CD8-positive, alpha-beta memory T cell (primary cell): ENCODE measurements around the gene SLC17A2. TPM values are rescaled to one million over a fixed set of nuclear protein-coding genes. Genes with fewer than 3 reads are reported as not detected.

Experiments used
- CTCF ChIA-PET: fragments of 350-600 bp; sonication (Branson Sonifier 250); formaldehyde crosslinking; loops from one replicate; lab custom pipeline; 2021; ENCODE audit warnings: antibody characterized with exemption; lab: Charles Lee
- POLR2A ChIA-PET: fragments of 350-600 bp; sonication (Branson Sonifier 250); formaldehyde crosslinking; loops from one replicate; lab custom pipeline; 2021; ENCODE audit warnings: antibody characterized with exemption; lab: Charles Lee
- DNase-seq, 5 donors: peaks; one replicate each; pipeline versions ENCODE4 v3.0.0 to v3.0.0-alpha.2; 2020 to 2022; ENCODE audit warnings: mixed read lengths in 1 of 5
- H3K27ac ChIP-seq: one replicate; pipeline ENCODE4 v1.7.0; 2013; ENCODE audit warnings: low read depth, mild to moderate bottlenecking, low read length, moderate library complexity
- H3K27me3 ChIP-seq: 2 replicates; pipeline ENCODE4 v1.7.0; 2013; ENCODE audit warnings: low read length, mild to moderate bottlenecking; ENCODE audit not compliant: insufficient read depth, poor library complexity, severe bottlenecking
- H3K36me3 ChIP-seq: 2 replicates; pipeline ENCODE4 v1.7.0; 2013; ENCODE audit warnings: mild to moderate bottlenecking, low read length, moderate library complexity; ENCODE audit not compliant: insufficient read depth
- H3K4me1 ChIP-seq: 2 replicates; pipeline ENCODE4 v1.7.0; 2013; ENCODE audit warnings: mild to moderate bottlenecking, low read length, moderate library complexity; ENCODE audit not compliant: insufficient read depth
- H3K4me3 ChIP-seq: 2 replicates; pipeline ENCODE4 v1.7.0; 2013; ENCODE audit warnings: mild to moderate bottlenecking, low read length
- H3K9me3 ChIP-seq: 2 replicates; pipeline ENCODE4 v1.7.0; 2013; ENCODE audit warnings: mild to moderate bottlenecking, low read length
- H3K27ac Mint-ChIP-seq, 8 donors: one replicate each; pipeline ENCODE4 v1.8.0; 2020 to 2021; ENCODE audit warnings: mixed read lengths in 8 of 8, mild to moderate bottlenecking in 6 of 8, inconsistent platforms in 3 of 8, moderate library complexity in 3 of 8
- H3K27me3 Mint-ChIP-seq, 2 donors: one replicate each; pipeline ENCODE4 v1.8.0; 2020 to 2021; ENCODE audit warnings: mixed read lengths in 2 of 2, mild to moderate bottlenecking in 1 of 2, moderate library complexity in 1 of 2
- H3K36me3 Mint-ChIP-seq, 3 donors: one replicate each; pipeline ENCODE4 v1.8.0; 2020 to 2021; ENCODE audit warnings: mixed read lengths in 3 of 3, inconsistent platforms in 1 of 3, mild to moderate bottlenecking in 1 of 3
- H3K4me1 Mint-ChIP-seq, 3 donors: one replicate each; pipeline ENCODE4 v1.8.0; 2020 to 2021; ENCODE audit warnings: mixed read lengths in 3 of 3, inconsistent platforms in 1 of 3, mild to moderate bottlenecking in 1 of 3
- H3K4me3 Mint-ChIP-seq, 7 donors: one replicate each; pipeline ENCODE4 v1.8.0; 2020 to 2021; ENCODE audit warnings: mixed read lengths in 7 of 7, mild to moderate bottlenecking in 6 of 7, moderate library complexity in 4 of 7, inconsistent platforms in 2 of 7
- H3K9me3 Mint-ChIP-seq, 5 donors: one replicate each; pipeline ENCODE4 v1.8.0; 2020 to 2022; ENCODE audit warnings: mixed read lengths in 5 of 5, mild to moderate bottlenecking in 3 of 5, moderate library complexity in 2 of 5, inconsistent platforms in 1 of 5
- polyA plus RNA-seq: library from polyadenylated mRNA; unstranded; fragments of 300-500 nt; fragmentation: Illumina TruSeq; gene quantifications from one replicate; pipeline ENCODE4 v1.2.3, GENCODE V29; 2021
- total RNA-seq, 2 experiments: library from RNA; stranded (reverse); gene quantifications; one replicate each; pipeline ENCODE4 v1.2.3, GENCODE V29; 2021

Gene SLC17A2
- total and polyA plus RNA-seq, 3 experiments from 2014 or later = not detected

DNA sequence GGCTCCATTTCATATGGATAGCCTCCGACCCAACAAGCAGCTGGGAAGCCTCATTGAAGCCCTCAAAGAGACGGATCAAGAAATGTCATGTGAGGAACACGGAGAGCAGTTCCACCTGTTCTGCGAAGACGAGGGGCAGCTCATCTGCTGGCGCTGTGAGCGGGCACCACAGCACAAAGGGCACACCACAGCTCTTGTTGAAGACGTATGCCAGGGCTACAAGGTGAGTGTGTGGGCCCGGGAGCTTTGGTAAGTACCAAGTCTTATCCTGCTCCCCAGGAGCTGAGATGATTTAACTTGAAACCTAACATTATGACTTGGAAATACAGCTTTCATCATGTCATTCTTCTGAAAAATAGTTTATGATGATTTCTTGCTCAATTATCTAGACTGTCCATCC lies 36.2 kb upstream of the SLC17A2 start:
- H3K9me3 Mint-ChIP-seq = no peaks in the 10 kb centered on the region
- DNase-seq = no peak
- Histone ChIP-seq H3K36me3 (peaks cover 25% of the 10 kb centered on the region), H3K4me3 (peak overlapping the region; percentile 3), H3K27ac (no peak overlapping the region), H3K27me3 (no peaks in the 10 kb centered on the region), H3K9me3 (no peaks in the 10 kb centered on the region), H3K4me1 (peaks cover 62% of the 10 kb centered on the region)
- no peaks in the 10 kb centered on the region for H3K27me3 Mint-ChIP-seq
- H3K4me3 Mint-ChIP-seq = peak overlapping the region; percentile 55 to 87 (median 79)
- peaks cover 16 to 78% (median 35%) of the 10 kb centered on the region in 3 donors for H3K36me3 Mint-ChIP-seq
- peaks cover 73 to 92% (median 90%) of the 10 kb centered on the region in 3 donors for H3K4me1 Mint-ChIP-seq
- peak overlapping the region; percentile 19 to 90 (median 80) for H3K27ac Mint-ChIP-seq
- ChIA-PET CTCF (interaction anchor here (0.8 to 3.8 kb wide), 4 partner anchors 8 to 36 kb away, joined by 3 to 27 read pairs (median 4); no protein-coding TSS in a partner anchor), POLR2A (interaction anchor here (1.1 kb wide), 1 partner anchor 26 kb away, joined by 4 read pairs; no protein-coding TSS in a partner anchor)

- Mint-ChIP-seq H3K36me3 (peaks cover 12 to 63% (median 30%) of the 10 kb centered on the region in 3 donors), H3K4me3 (peak overlapping the region; percentile 19 to 97 (median 75)), H3K4me1 (peaks cover 77 to 92% (median 91%) of the 10 kb centered on the region in 3 donors), H3K27ac (peak overlapping the region in 2 of 8 donors; percentile 41 to 73), H3K27me3 (no peaks in the 10 kb centered on the region), H3K9me3 (no peaks in the 10 kb centered on the region)
- DNase-seq = no peak
- Histone ChIP-seq H3K4me1 (peaks cover 70% of the 10 kb centered on the region), H3K27me3 (no peaks in the 10 kb centered on the region), H3K36me3 (peaks cover 16% of the 10 kb centered on the region), H3K4me3 (no peak overlapping the region), H3K9me3 (no peaks in the 10 kb centered on the region), H3K27ac (no peak overlapping the region)
- ChIA-PET POLR2A (no interaction called here), CTCF (interaction anchor here (0.9 to 3.8 kb wide), 4 partner anchors 27 to 61 kb away, joined by 3 to 27 read pairs (median 3); a partner anchor contains a TSS)
Measured at GRCh38 chr6:25965058-25965457, 34.6 kb upstream of the SLC17A2 start.

- DNase-seq = no peak
- POLR2A ChIA-PET = interaction anchor here (0.6 kb wide), 1 partner anchor 56 kb away, joined by 9 read pairs; a partner anchor contains a TSS
- peaks cover 14% of the 10 kb centered on the region for H3K36me3 ChIP-seq
- Mint-ChIP-seq H3K27ac (peak overlapping the region; percentile 62 to 94 (median 90)), H3K4me3 (peak overlapping the region; percentile 93 to 99 (median 97)), H3K27me3 (no peaks in the 10 kb centered on the region), H3K9me3 (no peaks in the 10 kb centered on the region), H3K4me1 (peaks cover 82 to 96% (median 95%) of the 10 kb centered on the region in 3 donors), H3K36me3 (peaks cover 12 to 50% (median 21%) of the 10 kb centered on the region in 3 donors)
- peaks cover 85% of the 10 kb centered on the region for H3K4me1 ChIP-seq
- peak overlapping the region; percentile 41 for H3K27ac ChIP-seq
- no peaks in the 10 kb centered on the region for H3K27me3 ChIP-seq
- no peaks in the 10 kb centered on the region for H3K9me3 ChIP-seq
- peak overlapping the region; percentile 84 for H3K4me3 ChIP-seq
- CTCF ChIA-PET = interaction anchor here (2.0 kb wide), 1 partner anchor 29 kb away, joined by 19 read pairs; no protein-coding TSS in a partner anchor
Measured at GRCh38 chr6:25963426-25964123, 33.1 kb upstream of the SLC17A2 start.

DNA sequence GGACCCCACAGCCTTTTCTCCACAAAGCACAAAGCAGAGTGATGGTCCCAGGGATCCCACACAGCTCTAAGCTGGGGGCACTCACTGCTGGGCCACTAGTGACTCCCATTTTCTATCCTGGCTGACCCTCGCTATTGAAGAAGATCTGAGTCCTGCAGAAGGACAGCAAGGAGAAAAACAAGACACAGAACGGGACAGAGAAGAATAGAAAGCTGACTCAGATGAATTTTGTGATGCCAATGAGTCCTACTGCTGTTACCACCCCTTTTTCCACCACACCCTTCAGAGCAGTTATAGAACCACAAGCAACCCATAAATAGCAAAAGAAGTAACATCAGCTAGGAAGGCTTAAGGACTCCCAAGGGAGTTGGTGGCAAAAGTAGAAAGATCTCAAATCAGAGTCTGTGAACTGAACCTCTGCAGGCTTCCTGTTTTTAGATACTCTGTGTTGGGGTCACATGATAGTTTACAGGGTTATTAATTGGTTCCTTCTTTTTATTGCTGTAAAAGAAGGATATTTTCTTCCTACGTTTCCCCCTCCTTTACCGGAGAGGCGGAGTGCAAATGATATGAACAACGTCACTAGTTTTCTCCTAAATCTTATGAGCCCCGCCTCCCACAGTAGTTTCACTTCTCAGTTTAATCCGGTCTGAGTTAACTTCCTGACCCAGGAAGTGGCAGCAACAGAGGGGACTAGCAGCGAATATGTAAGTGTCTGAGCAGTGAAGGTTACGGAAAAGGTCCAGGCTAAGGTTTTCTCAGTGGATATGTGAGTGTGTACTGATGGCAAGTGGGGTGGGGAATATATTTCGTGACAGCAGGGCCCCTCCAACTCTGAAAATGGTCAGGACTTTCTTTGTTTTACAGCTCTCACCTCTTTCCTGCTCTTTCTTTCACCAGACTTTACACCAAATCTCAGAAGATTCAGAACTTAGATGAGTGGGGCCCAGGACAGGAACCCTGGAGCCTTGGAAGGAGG lies 31.9 kb upstream of the SLC17A2 start, which contains the start of gene TRIM38:
Gene TRIM38, plus strand, starts transcription at position 654 of the 979 bp plus-strand sequence. CDS start 3,721 bp downstream, outside the sequence.
- Histone ChIP-seq H3K36me3 (peaks cover 8% of the 10 kb centered on the region), H3K9me3 (no peaks in the 10 kb centered on the region), H3K4me3 (peak within 1 kb of the TSS; percentile 84), H3K27ac (peak within 1 kb of the TSS; percentile 94), H3K4me1 (peaks cover 80% of the 10 kb centered on the region), H3K27me3 (no peaks in the 10 kb centered on the region)
- Mint-ChIP-seq H3K4me3 (peak within 1 kb of the TSS; percentile 93 to 99 (median 97)), H3K27me3 (no peaks in the 10 kb centered on the region), H3K36me3 (peaks cover 7 to 39% (median 13%) of the 10 kb centered on the region in 3 donors), H3K9me3 (no peaks in the 10 kb centered on the region), H3K4me1 (peaks cover 77 to 91% (median 90%) of the 10 kb centered on the region in 3 donors), H3K27ac (peak within 1 kb of the TSS; percentile 91 to 100 (median 99))
- CTCF ChIA-PET = interaction anchor here (0.5 to 2.0 kb wide), 6 partner anchors 11 to 701 kb away, joined by 3 to 19 read pairs (median 3); partner anchors contain the start of gene SLC17A3
- POLR2A ChIA-PET = interaction anchor here (0.5 to 1.5 kb wide), 5 partner anchors 16 to 645 kb away, joined by 3 to 16 read pairs (median 5); a partner anchor contains a TSS
- DNase-seq = peak; percentile 55 to 84 (median 80)

DNA sequence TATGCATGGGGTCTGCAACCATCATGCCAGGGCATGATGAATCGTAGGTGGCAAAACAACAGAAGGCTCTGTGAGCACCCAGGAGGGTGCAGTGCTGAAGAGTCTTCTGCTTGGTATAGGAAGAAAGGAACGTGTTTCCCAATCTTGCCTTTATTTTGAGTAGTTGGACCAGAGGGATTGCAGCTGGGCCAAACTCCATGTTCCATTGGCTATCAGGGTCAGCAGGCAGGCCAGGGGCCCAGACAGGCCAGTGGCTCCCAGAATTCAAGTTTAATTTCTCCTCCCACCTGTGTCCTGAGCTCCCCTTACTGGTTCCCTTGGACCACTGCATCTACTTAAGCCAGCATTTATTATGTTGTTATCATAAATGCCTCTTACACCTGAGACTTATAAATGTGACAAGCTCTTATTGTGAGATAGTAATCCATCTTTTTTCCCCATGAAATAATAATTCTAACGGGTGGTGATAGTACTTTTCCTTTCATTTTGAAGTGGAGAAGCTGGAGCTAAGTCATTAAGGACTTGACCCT lies 31.2 kb upstream of the SLC17A2 start:
- H3K4me1 Mint-ChIP-seq = peaks cover 71 to 83% (median 83%) of the 10 kb centered on the region in 3 donors
- no peaks in the 10 kb centered on the region for H3K9me3 Mint-ChIP-seq
- peak overlapping the region; percentile 84 for H3K4me3 ChIP-seq
- no peaks in the 10 kb centered on the region for H3K27me3 ChIP-seq
- ChIA-PET CTCF (interaction anchor here (0.7 to 2.0 kb wide), 5 partner anchors 10 to 88 kb away, joined by 3 to 19 read pairs (median 3); partner anchors contain the start of gene SLC17A3), POLR2A (interaction anchor here (0.6 to 1.5 kb wide), 4 partner anchors 15 to 59 kb away, joined by 3 to 16 read pairs (median 6); a partner anchor contains a TSS)
- peak overlapping the region; percentile 93 to 99 (median 97) for H3K4me3 Mint-ChIP-seq
- H3K36me3 Mint-ChIP-seq = peaks cover 3 to 32% (median 8%) of the 10 kb centered on the region in 3 donors
- peaks cover 5% of the 10 kb centered on the region for H3K36me3 ChIP-seq
- H3K9me3 ChIP-seq = no peaks in the 10 kb centered on the region
- peaks cover 73% of the 10 kb centered on the region for H3K4me1 ChIP-seq
- DNase-seq = no peak
- peak overlapping the region; percentile 94 for H3K27ac ChIP-seq
- no peaks in the 10 kb centered on the region for H3K27me3 Mint-ChIP-seq
- H3K27ac Mint-ChIP-seq = peak overlapping the region; percentile 91 to 100 (median 99)

- H3K4me3 ChIP-seq = no peak overlapping the region
- DNase-seq = no peak
- H3K27me3 ChIP-seq = no peaks in the 10 kb centered on the region
- POLR2A ChIA-PET = interaction anchor here (0.9 kb wide), 1 partner anchor 71 kb away, joined by 3 read pairs; a partner anchor contains a TSS
- no peak overlapping the region for H3K27ac ChIP-seq
- CTCF ChIA-PET = no interaction called here
- Mint-ChIP-seq H3K9me3 (no peaks in the 10 kb centered on the region), H3K4me1 (peaks cover 64 to 74% (median 73%) of the 10 kb centered on the region in 3 donors), H3K4me3 (peak overlapping the region in 4 of 7 donors; percentile 42 to 97 (median 94)), H3K27me3 (no peaks in the 10 kb centered on the region), H3K36me3 (peaks cover 3 to 23% (median 4%) of the 10 kb centered on the region in 3 donors), H3K27ac (peak overlapping the region; percentile 77 to 99 (median 98))
- H3K4me1 ChIP-seq = peaks cover 63% of the 10 kb centered on the region
- no peaks in the 10 kb centered on the region for H3K36me3 ChIP-seq
- H3K9me3 ChIP-seq = no peaks in the 10 kb centered on the region
Measured at GRCh38 chr6:25960734-25961133, 30.2 kb upstream of the SLC17A2 start.
